SK-N-SH treated with all-trans-retinoic acid at 6 μM for 48 hours (cell line): Measurements from ENCODE around the gene HAPSTR1.

Experiments used
- ATAC-seq: fragments of 200-7000 bp; cut with Tn5 transposase; 3 replicates; pipeline ENCODE4 v1.9.1; 2020; ENCODE audit warnings: mild to moderate bottlenecking, moderate library complexity
- ARNTL ChIP-seq: fragments of 450-650 bp; formaldehyde crosslinking; IDR thresholded peaks from 2 replicates; pipeline ENCODE4 v1.5.0; 2020; ENCODE audit warnings: low read depth, mild to moderate bottlenecking, moderate library complexity, borderline replicate concordance
- BACH2 ChIP-seq: fragments of 250-450 bp; sonication (Bioruptor Pico); IDR thresholded peaks from 2 replicates; pipeline ENCODE4 v1.9.0; 2021; ENCODE audit warnings: mild to moderate bottlenecking, borderline replicate concordance
- CSDC2 ChIP-seq: fragments of 250-450 bp; sonication (Bioruptor Pico); IDR thresholded peaks from 2 replicates; pipeline ENCODE4 v1.5.0; 2020; ENCODE audit warnings: mild to moderate bottlenecking, moderate library complexity
- ESRRG ChIP-seq: fragments of 250-450 bp; sonication (Bioruptor Pico); IDR thresholded peaks from 2 replicates; pipeline ENCODE4 v1.6.1; 2021; ENCODE audit warnings: mild to moderate bottlenecking
- GLIS3 ChIP-seq: fragments of 250-450 bp; sonication (Bioruptor Pico); IDR thresholded peaks from 2 replicates; pipeline ENCODE4 v1.5.0; 2020; ENCODE audit warnings: mild to moderate bottlenecking, moderate library complexity
- ISL1 ChIP-seq: fragments of 250-450 bp; sonication (Bioruptor Pico); IDR thresholded peaks from 2 replicates; pipeline ENCODE4 v2.1.2; 2022; ENCODE audit warnings: mild to moderate bottlenecking, moderate library complexity
- PPARA ChIP-seq: fragments of 250-450 bp; sonication (Bioruptor Pico); IDR thresholded peaks from 2 replicates; pipeline ENCODE4 v1.5.0; 2020; ENCODE audit warnings: mild to moderate bottlenecking, borderline replicate concordance
- TSHZ2 ChIP-seq: fragments of 250-450 bp; sonication (Bioruptor Pico); IDR thresholded peaks from 2 replicates; pipeline ENCODE4 v1.5.0; 2020; ENCODE audit warnings: mild to moderate bottlenecking, moderate library complexity
- ZC3H10 ChIP-seq: fragments of 250-450 bp; sonication (Bioruptor Pico); IDR thresholded peaks from 2 replicates; pipeline ENCODE4 v1.5.1; 2021; ENCODE audit warnings: mild to moderate bottlenecking, moderate library complexity
- ZFP3 ChIP-seq: fragments of 250-450 bp; sonication (Bioruptor Pico); IDR thresholded peaks from 2 replicates; pipeline ENCODE4 v1.5.0; 2020; ENCODE audit warnings: mild to moderate bottlenecking, moderate library complexity
- ZFP30 ChIP-seq: fragments of 450-650 bp; formaldehyde crosslinking; IDR thresholded peaks from 2 replicates; pipeline ENCODE4 v1.5.0; 2022; ENCODE audit warnings: mild to moderate bottlenecking, moderate library complexity
- ZNF565 ChIP-seq: fragments of 450-650 bp; formaldehyde crosslinking; conservative IDR thresholded peaks from 2 replicates; pipeline ENCODE4 v1.5.0; 2020; ENCODE audit warnings: low read depth, mild to moderate bottlenecking, moderate library complexity
- ZNF70 ChIP-seq: fragments of 450-650 bp; formaldehyde crosslinking; IDR thresholded peaks from 2 replicates; pipeline ENCODE4 v1.5.0; 2020; ENCODE audit warnings: mild to moderate bottlenecking, moderate library complexity
- ZNF8 ChIP-seq: fragments of 450-650 bp; formaldehyde crosslinking; IDR thresholded peaks from 2 replicates; pipeline ENCODE4 v1.5.0; 2020; ENCODE audit warnings: mild to moderate bottlenecking, moderate library complexity
- TF ChIP-seq, protein P1 (sequence below): fragments of 250-450 bp; sonication (Bioruptor Pico); IDR thresholded peaks from 2 replicates; pipeline ENCODE4 v1.8.0; 2020; ENCODE audit warnings: mild to moderate bottlenecking, moderate library complexity, borderline replicate concordance
- TF ChIP-seq, protein P2 (sequence below): fragments of 250-450 bp; sonication (Bioruptor Pico); IDR thresholded peaks from 2 replicates; pipeline ENCODE4 v1.8.0; 2021; ENCODE audit warnings: low read depth, mild to moderate bottlenecking, moderate library complexity, borderline replicate concordance
- TF ChIP-seq, protein P3 (sequence below): fragments of 250-450 bp; sonication (Bioruptor Pico); IDR thresholded peaks from 2 replicates; pipeline ENCODE4 v1.5.1; 2020; ENCODE audit warnings: low read depth, mild to moderate bottlenecking, moderate library complexity
- TF ChIP-seq, protein P4 (sequence below): fragments of 250-450 bp; sonication (Bioruptor Pico); IDR thresholded peaks from 2 replicates; pipeline ENCODE4 v1.5.1; 2021; ENCODE audit warnings: mild to moderate bottlenecking, moderate library complexity

Gene HAPSTR1

DNA sequence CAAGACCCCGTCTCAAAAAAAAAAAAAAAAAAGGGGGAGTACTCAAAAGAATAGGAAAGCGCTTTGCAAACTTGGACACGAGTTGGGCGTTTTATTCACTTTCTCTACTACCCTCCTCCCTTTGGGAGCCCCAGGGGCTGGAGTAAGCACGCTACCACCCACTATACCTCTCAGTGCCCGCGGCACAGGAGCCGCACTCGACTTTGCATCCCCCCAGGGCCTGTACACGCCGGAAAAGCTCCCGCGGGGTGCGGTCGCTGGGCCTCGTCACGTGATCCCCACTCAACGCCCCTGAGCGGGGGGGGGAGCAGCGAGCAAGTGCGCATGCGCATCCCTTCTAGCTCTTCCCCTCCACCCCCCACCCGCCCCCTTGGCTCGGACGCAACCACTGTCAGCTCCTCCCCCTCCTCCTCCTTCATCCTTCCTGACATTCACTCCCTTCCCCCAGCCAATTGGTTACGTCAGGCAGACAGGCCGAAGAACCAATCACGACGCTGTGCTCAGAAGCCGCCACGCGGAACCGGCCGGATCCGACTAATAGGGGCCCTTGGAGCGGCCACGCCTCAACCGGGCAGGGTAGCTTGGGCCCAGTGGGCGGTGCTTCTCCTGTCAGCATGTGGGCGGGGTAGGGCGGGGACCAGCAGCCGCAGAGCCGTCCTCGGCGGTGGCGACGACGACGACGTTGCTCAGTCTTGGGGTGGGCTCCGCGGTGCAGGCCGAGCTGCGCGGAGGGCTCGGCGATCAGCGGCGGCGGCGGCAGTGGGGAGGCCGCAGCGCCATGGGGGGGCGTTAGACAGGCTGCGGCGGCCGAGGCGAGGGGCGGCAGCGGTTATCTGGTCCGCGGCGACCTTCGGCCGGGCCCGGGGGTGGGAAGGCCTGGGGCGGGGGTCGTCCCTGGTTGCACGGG lies at the start of gene HAPSTR1:
Gene HAPSTR1 (plus strand): TSS at position 685 of the 907 bp plus-strand sequence. CDS start 401 bp downstream, outside the sequence.
- TF ChIP-seq, protein P1, sequence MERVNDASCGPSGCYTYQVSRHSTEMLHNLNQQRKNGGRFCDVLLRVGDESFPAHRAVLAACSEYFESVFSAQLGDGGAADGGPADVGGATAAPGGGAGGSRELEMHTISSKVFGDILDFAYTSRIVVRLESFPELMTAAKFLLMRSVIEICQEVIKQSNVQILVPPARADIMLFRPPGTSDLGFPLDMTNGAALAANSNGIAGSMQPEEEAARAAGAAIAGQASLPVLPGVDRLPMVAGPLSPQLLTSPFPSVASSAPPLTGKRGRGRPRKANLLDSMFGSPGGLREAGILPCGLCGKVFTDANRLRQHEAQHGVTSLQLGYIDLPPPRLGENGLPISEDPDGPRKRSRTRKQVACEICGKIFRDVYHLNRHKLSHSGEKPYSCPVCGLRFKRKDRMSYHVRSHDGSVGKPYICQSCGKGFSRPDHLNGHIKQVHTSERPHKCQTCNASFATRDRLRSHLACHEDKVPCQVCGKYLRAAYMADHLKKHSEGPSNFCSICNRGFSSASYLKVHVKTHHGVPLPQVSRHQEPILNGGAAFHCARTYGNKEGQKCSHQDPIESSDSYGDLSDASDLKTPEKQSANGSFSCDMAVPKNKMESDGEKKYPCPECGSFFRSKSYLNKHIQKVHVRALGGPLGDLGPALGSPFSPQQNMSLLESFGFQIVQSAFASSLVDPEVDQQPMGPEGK (CRISPR knock-in tag), result no peak
- peak; percentile 89; the same call in 1 of the 2 replicates for TF ChIP-seq GLIS3 (CRISPR knock-in tag)
- TF ChIP-seq ZC3H10 (CRISPR knock-in tag), result no peak
- TF ChIP-seq ISL1 (CRISPR knock-in tag), result no peak
- no peak for TF ChIP-seq PPARA (CRISPR knock-in tag)
- TF ChIP-seq TSHZ2 (CRISPR knock-in tag), result no peak
- no peak for TF ChIP-seq CSDC2 (CRISPR knock-in tag)
- TF ChIP-seq, all 23 proteins: peak for 1
- peak; percentile 97 for ATAC-seq

DNA sequence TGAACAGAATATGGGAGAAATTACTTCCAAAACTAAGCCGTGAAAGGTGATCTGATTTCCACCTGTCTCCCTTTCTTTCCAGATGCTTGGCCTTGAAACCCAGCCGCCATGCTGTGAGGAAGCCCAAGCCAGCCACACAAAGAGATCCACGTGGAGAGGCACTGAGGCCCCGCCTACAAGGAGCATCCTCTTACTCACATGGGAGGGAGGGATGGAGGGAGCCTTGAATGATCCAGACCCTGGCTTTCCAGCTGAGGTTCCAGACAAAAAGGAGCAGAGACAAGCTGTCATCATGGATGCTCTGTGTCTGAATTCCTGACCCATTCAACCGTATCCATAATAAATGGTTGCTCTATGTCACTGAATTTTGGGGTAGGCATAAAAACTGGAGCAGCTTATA lies 48.9 kb upstream of the HAPSTR1 start:
- ATAC-seq, result no peak

DNA sequence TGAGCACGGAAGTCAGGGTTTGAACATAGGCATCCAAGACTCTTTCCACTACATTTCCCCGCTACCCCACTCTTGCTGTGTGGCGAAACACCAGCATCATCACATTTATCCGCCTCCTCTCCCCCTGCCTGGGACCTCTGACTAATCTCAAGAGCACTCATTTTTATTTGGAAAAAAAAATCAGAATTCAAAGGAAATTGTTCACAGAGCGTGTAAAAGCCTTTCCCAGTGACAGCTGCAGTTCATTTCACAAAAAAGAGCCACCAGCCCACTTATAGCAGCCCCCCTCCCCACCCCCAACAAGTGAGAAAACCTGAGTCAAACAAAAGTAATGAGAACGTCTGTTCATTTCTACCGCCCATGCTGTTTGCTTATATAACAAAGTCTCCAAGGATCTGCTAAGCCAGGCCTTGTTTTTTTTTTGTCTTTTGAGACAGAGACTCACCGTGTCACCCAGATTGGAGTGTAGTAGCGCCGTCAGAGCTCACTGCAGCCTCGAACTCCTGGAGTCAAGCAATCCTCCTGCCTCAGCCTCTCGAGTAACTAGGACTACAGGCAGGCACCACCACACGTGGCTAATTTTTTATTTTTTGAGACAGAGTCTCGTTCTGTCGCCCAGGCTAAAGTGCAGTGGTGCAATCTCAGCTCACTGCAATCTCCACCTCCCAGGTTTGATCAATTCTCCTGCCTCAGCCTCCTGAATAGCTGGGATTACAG lies 48.3 kb upstream of the HAPSTR1 start:
- ATAC-seq, result no peak
- TF ChIP-seq ZFP30 (CRISPR knock-in tag) (no peak), BACH2 (no peak), PPARA (CRISPR knock-in tag) (no peak), ZNF565 (CRISPR knock-in tag) (no peak), ZC3H10 (CRISPR knock-in tag) (no peak), ZNF8 (CRISPR knock-in tag) (no peak)
- TF ChIP-seq, protein P2, sequence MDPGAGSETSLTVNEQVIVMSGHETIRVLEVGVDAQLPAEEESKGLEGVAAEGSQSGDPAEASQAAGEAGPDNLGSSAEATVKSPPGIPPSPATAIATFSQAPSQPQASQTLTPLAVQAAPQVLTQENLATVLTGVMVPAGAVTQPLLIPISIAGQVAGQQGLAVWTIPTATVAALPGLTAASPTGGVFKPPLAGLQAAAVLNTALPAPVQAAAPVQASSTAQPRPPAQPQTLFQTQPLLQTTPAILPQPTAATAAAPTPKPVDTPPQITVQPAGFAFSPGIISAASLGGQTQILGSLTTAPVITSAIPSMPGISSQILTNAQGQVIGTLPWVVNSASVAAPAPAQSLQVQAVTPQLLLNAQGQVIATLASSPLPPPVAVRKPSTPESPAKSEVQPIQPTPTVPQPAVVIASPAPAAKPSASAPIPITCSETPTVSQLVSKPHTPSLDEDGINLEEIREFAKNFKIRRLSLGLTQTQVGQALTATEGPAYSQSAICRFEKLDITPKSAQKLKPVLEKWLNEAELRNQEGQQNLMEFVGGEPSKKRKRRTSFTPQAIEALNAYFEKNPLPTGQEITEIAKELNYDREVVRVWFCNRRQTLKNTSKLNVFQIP, result no peak
- TF ChIP-seq, protein P3, sequence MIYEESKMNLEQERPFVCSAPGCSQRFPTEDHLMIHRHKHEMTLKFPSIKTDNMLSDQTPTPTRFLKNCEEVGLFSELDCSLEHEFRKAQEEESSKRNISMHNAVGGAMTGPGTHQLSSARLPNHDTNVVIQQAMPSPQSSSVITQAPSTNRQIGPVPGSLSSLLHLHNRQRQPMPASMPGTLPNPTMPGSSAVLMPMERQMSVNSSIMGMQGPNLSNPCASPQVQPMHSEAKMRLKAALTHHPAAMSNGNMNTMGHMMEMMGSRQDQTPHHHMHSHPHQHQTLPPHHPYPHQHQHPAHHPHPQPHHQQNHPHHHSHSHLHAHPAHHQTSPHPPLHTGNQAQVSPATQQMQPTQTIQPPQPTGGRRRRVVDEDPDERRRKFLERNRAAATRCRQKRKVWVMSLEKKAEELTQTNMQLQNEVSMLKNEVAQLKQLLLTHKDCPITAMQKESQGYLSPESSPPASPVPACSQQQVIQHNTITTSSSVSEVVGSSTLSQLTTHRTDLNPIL, result no peak

More for the DNA sequence above, 48.9 kb upstream of the HAPSTR1 start:
- TF ChIP-seq, protein P4, sequence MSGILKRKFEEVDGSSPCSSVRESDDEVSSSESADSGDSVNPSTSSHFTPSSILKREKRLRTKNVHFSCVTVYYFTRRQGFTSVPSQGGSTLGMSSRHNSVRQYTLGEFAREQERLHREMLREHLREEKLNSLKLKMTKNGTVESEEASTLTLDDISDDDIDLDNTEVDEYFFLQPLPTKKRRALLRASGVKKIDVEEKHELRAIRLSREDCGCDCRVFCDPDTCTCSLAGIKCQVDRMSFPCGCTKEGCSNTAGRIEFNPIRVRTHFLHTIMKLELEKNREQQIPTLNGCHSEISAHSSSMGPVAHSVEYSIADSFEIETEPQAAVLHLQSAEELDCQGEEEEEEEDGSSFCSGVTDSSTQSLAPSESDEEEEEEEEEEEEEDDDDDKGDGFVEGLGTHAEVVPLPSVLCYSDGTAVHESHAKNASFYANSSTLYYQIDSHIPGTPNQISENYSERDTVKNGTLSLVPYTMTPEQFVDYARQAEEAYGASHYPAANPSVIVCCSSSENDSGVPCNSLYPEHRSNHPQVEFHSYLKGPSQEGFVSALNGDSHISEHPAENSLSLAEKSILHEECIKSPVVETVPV, result no peak
- no peak for TF ChIP-seq CSDC2 (CRISPR knock-in tag)
- TF ChIP-seq ZNF70 (CRISPR knock-in tag), result no peak
- TF ChIP-seq, protein P1 (CRISPR knock-in tag), result no peak
- TF ChIP-seq, protein P2, result no peak
- no peak for TF ChIP-seq PPARA (CRISPR knock-in tag)
- no peak for TF ChIP-seq ESRRG (CRISPR knock-in tag)
- no peak for TF ChIP-seq ISL1 (CRISPR knock-in tag)
- TF ChIP-seq BACH2, result no peak
- TF ChIP-seq ARNTL (CRISPR knock-in tag), result no peak
- no peak for TF ChIP-seq ZC3H10 (CRISPR knock-in tag)
- no peak for TF ChIP-seq ZFP30 (CRISPR knock-in tag)
- no peak for TF ChIP-seq ZFP3 (CRISPR knock-in tag)
- TF ChIP-seq, all 23 proteins: peak for 0
